Measurements from ENCODE around the gene NOTO.

The NOTO gene

GRCh38 chr2:73257021-73257420 lies 54.6 kb downstream of the NOTO start:
- TF ChIP-seq, protein P1, sequence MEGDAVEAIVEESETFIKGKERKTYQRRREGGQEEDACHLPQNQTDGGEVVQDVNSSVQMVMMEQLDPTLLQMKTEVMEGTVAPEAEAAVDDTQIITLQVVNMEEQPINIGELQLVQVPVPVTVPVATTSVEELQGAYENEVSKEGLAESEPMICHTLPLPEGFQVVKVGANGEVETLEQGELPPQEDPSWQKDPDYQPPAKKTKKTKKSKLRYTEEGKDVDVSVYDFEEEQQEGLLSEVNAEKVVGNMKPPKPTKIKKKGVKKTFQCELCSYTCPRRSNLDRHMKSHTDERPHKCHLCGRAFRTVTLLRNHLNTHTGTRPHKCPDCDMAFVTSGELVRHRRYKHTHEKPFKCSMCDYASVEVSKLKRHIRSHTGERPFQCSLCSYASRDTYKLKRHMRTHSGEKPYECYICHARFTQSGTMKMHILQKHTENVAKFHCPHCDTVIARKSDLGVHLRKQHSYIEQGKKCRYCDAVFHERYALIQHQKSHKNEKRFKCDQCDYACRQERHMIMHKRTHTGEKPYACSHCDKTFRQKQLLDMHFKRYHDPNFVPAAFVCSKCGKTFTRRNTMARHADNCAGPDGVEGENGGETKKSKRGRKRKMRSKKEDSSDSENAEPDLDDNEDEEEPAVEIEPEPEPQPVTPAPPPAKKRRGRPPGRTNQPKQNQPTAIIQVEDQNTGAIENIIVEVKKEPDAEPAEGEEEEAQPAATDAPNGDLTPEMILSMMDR (conservative IDR thresholded peaks at IDR 0.05; ENCODE audit: low read depth, low read length): no peak
- no peak overlapping the region for H3K4me3 ChIP-seq (ENCODE audit: low read depth, low read length)
- DNase-seq (ENCODE audit: low read depth): no peak

DNA sequence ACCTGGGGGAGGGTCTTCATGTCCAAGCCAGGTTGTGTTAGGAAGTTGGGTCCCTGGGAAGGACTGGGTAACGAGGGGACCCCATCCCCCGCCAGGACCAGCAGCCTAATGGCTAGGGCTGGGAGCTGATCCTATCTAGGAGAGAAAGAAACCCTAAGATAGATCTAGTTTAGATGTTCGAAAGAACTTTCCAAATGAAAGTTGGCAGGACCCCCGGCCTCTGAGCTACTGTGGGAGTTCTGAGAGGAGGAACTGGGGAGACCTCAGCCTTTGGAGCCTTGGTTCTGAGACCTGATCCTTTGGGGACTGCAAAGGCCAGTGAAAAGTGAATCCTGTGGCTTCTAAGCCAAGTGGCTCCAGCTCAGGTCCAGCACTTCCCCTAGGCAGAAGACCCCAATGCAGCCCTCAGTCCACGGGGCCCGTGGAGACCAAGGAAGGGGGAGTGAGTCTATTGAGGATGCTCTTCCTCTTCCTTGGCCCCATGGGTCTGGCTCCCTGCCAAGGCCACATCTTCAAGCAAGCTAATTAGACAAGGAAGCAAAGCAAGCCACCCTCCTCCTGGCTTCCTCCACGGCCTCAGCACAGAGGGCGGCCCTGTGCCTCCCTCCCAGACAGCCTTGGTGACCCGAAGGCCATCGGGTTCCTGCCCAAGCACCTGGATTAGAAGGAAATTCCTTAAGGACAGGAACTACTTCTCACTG lies 55.2 kb downstream of the NOTO start:
- TF ChIP-seq, protein P1 (conservative IDR thresholded peaks at IDR 0.05; ENCODE audit: low read depth, low read length): no peak
- no peak overlapping the region for H3K4me3 ChIP-seq (ENCODE audit: low read depth, low read length)
- DNase-seq (ENCODE audit: low read depth): no peak

DNA sequence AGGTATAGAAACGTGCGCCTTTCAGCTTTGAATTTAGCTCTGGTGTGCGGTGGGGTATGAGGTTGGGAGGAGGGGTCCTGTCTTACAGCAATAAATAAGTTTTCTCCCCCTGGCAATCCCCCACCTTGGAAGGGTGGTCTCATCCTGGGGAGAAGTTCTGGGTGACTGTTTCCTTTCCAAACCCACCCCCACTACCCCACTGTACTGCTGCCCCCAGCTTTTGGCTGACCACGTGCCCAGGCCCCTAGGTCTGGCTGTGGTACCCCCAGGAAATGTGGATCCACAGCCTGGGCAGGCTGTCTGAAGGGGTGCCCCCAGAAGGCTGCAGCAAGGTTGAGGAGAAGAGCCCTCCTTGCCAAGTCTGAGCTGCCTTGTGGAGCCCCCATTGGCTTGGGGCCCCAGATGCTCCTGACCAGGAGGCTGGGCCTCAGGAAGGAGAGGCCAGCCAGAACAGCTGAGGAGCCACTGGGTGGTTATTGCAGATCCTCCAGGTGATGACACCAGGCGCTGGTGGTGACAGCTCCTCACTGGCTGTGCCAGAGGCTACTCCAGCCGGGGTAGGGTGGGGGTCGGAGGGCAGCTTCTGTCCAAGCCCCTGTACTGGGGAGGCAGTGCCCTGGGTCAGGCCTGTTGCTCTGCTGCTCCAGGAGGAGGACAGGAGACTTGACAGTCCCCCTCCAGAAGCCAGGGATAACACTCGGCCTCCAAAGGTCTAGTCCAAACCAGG lies 56.0 kb downstream of the NOTO start:
- no peak overlapping the region for H3K4me3 ChIP-seq (ENCODE audit: low read depth, low read length)
- no peak for DNase-seq (ENCODE audit: low read depth)
- TF ChIP-seq, protein P1 (conservative IDR thresholded peaks at IDR 0.05; ENCODE audit: low read depth, low read length): no peak

DNA sequence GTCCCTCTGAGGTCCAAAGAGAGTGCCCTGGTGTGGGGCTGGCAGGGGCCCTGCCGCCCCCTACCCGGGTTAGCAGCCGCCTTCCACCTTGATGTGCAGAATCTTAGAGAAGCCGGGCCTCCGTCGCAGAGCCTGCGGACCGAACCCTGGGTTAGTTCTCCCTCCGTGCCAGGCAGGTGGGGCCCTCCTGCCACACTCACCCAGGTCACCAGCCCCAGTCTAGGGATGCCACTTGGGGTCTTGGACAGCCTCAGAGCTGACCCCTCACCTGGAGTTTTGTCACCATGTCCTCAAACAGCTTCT lies 56.5 kb downstream of the NOTO start:
- DNase-seq (ENCODE audit: low read depth): no peak
- TF ChIP-seq, protein P1 (conservative IDR thresholded peaks at IDR 0.05; ENCODE audit: low read depth, low read length): no peak
- no peak overlapping the region for H3K4me3 ChIP-seq (ENCODE audit: low read depth, low read length)

DNA sequence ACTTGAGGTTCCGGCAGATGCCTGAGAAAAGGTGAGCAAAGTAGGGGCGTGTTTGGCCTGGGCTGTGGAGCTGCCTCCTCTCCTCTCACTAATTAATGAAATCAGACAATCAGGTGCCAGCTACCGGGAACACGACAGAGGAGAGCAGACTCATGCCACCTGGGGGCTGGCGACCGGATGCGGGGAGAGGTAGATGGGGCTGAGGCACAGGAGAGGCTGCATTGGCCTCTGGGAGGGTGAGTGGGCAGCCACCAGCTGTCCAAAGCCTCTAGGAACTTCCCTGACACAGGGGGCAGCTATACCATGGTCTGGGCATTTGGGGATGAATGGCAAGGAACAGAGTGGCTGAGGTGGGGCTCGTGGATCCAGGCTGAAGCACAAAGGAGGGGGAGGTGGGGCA lies 56.9 kb downstream of the NOTO start:
- no peak overlapping the region for H3K4me3 ChIP-seq (ENCODE audit: low read depth, low read length)
- DNase-seq (ENCODE audit: low read depth): no peak
- TF ChIP-seq, protein P1 (conservative IDR thresholded peaks at IDR 0.05; ENCODE audit: low read depth, low read length): no peak

GRCh38 chr2:73259704-73260337 lies 57.4 kb downstream of the NOTO start:
- TF ChIP-seq, protein P1 (conservative IDR thresholded peaks at IDR 0.05; ENCODE audit: low read depth, low read length): no peak
- DNase-seq (ENCODE audit: low read depth): no peak
- H3K4me3 ChIP-seq (ENCODE audit: low read depth, low read length): no peak overlapping the region
